ENCODE measurements around the gene MPST. TPM values are rescaled to one million over a fixed set of nuclear protein-coding genes. Genes with fewer than 3 reads are reported as not detected.

Gene MPST
- total RNA-seq, 1 experiment from 2014 or later: 68.6 TPM

DNA sequence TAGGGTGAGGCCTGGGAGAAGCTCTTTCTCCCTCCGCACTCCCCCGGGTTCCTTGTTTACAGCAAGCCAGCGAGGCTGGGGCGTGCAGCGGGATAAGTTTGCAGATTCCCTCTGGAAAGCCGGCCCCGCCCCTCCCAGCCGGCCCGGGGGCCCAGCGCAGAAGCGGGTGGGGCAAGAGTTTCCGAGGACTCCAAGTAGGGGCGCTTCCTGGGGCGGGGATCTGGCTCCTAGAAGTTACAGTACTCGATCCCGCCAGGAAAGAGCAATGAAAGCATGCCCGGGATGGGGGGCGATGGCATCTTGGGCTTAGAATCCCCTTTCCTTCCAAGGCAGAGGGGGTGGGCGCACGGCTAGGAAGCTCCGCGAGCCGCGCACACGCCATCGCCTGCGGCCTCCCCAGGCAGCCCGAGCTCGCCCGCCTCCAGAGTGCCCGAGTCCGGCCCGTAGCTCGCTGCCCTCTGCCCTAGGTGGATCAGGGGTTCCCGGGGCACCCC lies 680 bp upstream of the MPST start:
- peaks cover 14 to 28% of the 10 kb centered on the region in 2 experiments; a peak in 3 of 4 replicates for H3K4me1 ChIP-seq (ENCODE audit: control insufficient read depth in 1 of 2, insufficient read depth in 2 of 2, low read length in 2 of 2)
- H3K27me3 ChIP-seq (ENCODE audit: insufficient read depth, low read length): no peaks in the 10 kb centered on the region
- no peaks in the 10 kb centered on the region for H3K9me2 ChIP-seq (ENCODE audit: insufficient read depth)
- intact Hi-C loops (cut with micrococcal nuclease): no loop called here
- H3K9me3 ChIP-seq (ENCODE audit: control insufficient read depth in 1 of 2, insufficient read depth in 1 of 2, low read depth in 1 of 2, low read length in 2 of 2): no peaks in the 10 kb centered on the region
- no peaks in the 10 kb centered on the region for H4K20me1 ChIP-seq (ENCODE audit: insufficient read depth)
- RAD21 ChIA-PET (ENCODE audit: low non-redundant PET in 1 of 2, low total read pairs in 2 of 2, uncharacterized antibody in 2 of 2, unreplicated experiment in 2 of 2): no interaction called here
- peak overlapping the region; percentile 93 for H3K4me2 ChIP-seq (ENCODE audit: low read length)
- TF ChIP-seq TCF7L2 (IDR thresholded peaks at IDR 0.05; ENCODE audit: borderline replicate concordance, extremely low read depth, insufficient read depth, insufficient read length): no peak
- no peak for TF ChIP-seq CEBPB (IDR thresholded peaks at IDR 0.05; ENCODE audit: low read depth)
- TF ChIP-seq, protein P1, sequence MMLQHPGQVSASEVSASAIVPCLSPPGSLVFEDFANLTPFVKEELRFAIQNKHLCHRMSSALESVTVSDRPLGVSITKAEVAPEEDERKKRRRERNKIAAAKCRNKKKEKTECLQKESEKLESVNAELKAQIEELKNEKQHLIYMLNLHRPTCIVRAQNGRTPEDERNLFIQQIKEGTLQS (IDR thresholded peaks at IDR 0.05): no peak
- peak; percentile 82 for TF ChIP-seq ZFX (IDR thresholded peaks at IDR 0.05)
- BruUV-seq (replicated peaks): no TSS peak
- peaks cover 8% of the 10 kb centered on the region; the same call in 1 of the 2 replicates for H3K79me2 ChIP-seq (ENCODE audit: insufficient read depth, low read length)
- no peak overlapping the region for H2AFZ ChIP-seq (ENCODE audit: low read depth, low read length, poor library complexity, severe bottlenecking)
- ATAC-seq (peak; percentile 41), DNase-seq (ENCODE audit: low read depth, low spot score) (no peak)
- H3K27ac ChIP-seq (ENCODE audit: low read depth, low read length): peak overlapping the region; percentile 95
- POLR2A ChIA-PET: interaction anchor here (0.8 to 1.6 kb wide), 3 partner anchors 9 to 489 kb away, joined by 3 to 6 read pairs (median 3); no protein-coding TSS in a partner anchor
- CTCF ChIA-PET: interaction anchor here (0.5 to 2.0 kb wide), 2 partner anchors 20 to 21 kb away, joined by 3 to 4 read pairs; no protein-coding TSS in a partner anchor
- no peaks in the 10 kb centered on the region for H3K36me3 ChIP-seq (ENCODE audit: control insufficient read depth in 1 of 2, insufficient read depth in 2 of 2, low read length in 2 of 2)
- peak overlapping the region; percentile 88 for H3K9ac ChIP-seq (ENCODE audit: low read length)
- peak overlapping the region; percentile 77 to 79 for H3K4me3 ChIP-seq (replicated peaks in 1 of 2; ENCODE audit: low read depth in 1 of 2, low read length in 2 of 2)

DNA sequence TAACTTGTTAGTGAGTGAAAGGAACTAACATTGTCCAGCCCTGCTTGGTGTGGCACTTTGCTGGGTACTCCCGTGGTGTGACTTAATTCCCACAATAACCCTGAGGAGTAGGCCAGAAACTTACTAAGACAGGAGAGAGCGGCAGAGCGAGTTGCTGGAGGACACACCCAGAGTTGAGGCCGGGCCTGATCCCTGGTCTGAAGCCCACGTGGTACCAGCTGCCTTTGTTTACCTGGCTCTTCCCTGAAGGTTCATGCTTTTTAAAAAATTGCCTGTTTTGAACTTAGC lies 594 bp downstream of the MPST start:
- Histone ChIP-seq H3K9me3 (ENCODE audit: control insufficient read depth in 1 of 2, insufficient read depth in 1 of 2, low read depth in 1 of 2, low read length in 2 of 2) (no peaks in the 10 kb centered on the region), H3K27ac (ENCODE audit: low read depth, low read length) (peak overlapping the region; percentile 95), H3K9me2 (ENCODE audit: insufficient read depth) (no peaks in the 10 kb centered on the region), H3K27me3 (ENCODE audit: insufficient read depth, low read length) (no peaks in the 10 kb centered on the region), H3K9ac (ENCODE audit: low read length) (peak overlapping the region; percentile 88), H3K4me2 (ENCODE audit: low read length) (peak overlapping the region; percentile 62), H3K36me3 (ENCODE audit: control insufficient read depth in 1 of 2, insufficient read depth in 2 of 2, low read length in 2 of 2) (peaks cover 2 to 4% of the 10 kb centered on the region in 2 experiments; a peak in 2 of 4 replicates), H2AFZ (ENCODE audit: low read depth, low read length, poor library complexity, severe bottlenecking) (peak overlapping the region; percentile 11), H3K4me1 (ENCODE audit: control insufficient read depth in 1 of 2, insufficient read depth in 2 of 2, low read length in 2 of 2) (peaks cover 14 to 26% of the 10 kb centered on the region in 2 experiments; a peak in 3 of 4 replicates), H3K4me3 (replicated peaks in 1 of 2; ENCODE audit: low read depth in 1 of 2, low read length in 2 of 2) (peak overlapping the region; percentile 69 to 79), H4K20me1 (ENCODE audit: insufficient read depth) (no peaks in the 10 kb centered on the region), H3K79me2 (ENCODE audit: insufficient read depth, low read length) (peaks cover 8% of the 10 kb centered on the region; the same call in 1 of the 2 replicates)
- ChIA-PET POLR2A (interaction anchor here (1.3 kb wide), 1 partner anchor 15 kb away, joined by 3 read pairs; no protein-coding TSS in a partner anchor), RAD21 (ENCODE audit: low non-redundant PET in 1 of 2, low total read pairs in 2 of 2, uncharacterized antibody in 2 of 2, unreplicated experiment in 2 of 2) (no interaction called here), CTCF (interaction anchor here (1.1 to 1.4 kb wide), 4 partner anchors 10 to 244 kb away, joined by 3 to 7 read pairs (median 4); partner anchors contain the start of gene IFT27)
- TSS peak; percentile 72 for BruUV-seq (replicated peaks)
- intact Hi-C loops (cut with micrococcal nuclease): no loop called here
- ATAC-seq: peak; percentile 41
- DNase-seq (ENCODE audit: low read depth, low spot score): peak; percentile 27
- TF ChIP-seq ZFX (IDR thresholded peaks at IDR 0.05) (peak; percentile 50), POLR2AphosphoS5 (IDR thresholded peaks at IDR 0.05; ENCODE audit: low read depth, low read length) (no peak), TCF7L2 (IDR thresholded peaks at IDR 0.05; ENCODE audit: borderline replicate concordance, extremely low read depth, insufficient read depth, insufficient read length) (no peak), SIN3A (IDR thresholded peaks at IDR 0.05; ENCODE audit: low read depth) (no peak; the same call in 1 of the 2 replicates), ZNF274 (IDR thresholded peaks at IDR 0.05; ENCODE audit: low read depth, low read length) (no peak), RAD21 (IDR thresholded peaks at IDR 0.05; ENCODE audit: low read depth) (no peak), SP1 (IDR thresholded peaks at IDR 0.05; ENCODE audit: low read depth) (no peak), POLR2A (IDR thresholded peaks at IDR 0.05; ENCODE audit: borderline replicate concordance, extremely low read depth, insufficient read depth, insufficient read length) (no peak), YY1 (IDR thresholded peaks at IDR 0.05; ENCODE audit: extremely low read depth, insufficient replicate concordance, low read depth, low read length) (no peak), EGR1 (IDR thresholded peaks at IDR 0.05; ENCODE audit: low read depth) (no peak), SRF (IDR thresholded peaks at IDR 0.05; ENCODE audit: low read depth) (no peak), EZH2 (IDR thresholded peaks at IDR 0.05) (no peak)
- TF ChIP-seq, protein P2, sequence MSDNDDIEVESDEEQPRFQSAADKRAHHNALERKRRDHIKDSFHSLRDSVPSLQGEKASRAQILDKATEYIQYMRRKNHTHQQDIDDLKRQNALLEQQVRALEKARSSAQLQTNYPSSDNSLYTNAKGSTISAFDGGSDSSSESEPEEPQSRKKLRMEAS (IDR thresholded peaks at IDR 0.05): peak; percentile 73
- TF ChIP-seq, protein P3, sequence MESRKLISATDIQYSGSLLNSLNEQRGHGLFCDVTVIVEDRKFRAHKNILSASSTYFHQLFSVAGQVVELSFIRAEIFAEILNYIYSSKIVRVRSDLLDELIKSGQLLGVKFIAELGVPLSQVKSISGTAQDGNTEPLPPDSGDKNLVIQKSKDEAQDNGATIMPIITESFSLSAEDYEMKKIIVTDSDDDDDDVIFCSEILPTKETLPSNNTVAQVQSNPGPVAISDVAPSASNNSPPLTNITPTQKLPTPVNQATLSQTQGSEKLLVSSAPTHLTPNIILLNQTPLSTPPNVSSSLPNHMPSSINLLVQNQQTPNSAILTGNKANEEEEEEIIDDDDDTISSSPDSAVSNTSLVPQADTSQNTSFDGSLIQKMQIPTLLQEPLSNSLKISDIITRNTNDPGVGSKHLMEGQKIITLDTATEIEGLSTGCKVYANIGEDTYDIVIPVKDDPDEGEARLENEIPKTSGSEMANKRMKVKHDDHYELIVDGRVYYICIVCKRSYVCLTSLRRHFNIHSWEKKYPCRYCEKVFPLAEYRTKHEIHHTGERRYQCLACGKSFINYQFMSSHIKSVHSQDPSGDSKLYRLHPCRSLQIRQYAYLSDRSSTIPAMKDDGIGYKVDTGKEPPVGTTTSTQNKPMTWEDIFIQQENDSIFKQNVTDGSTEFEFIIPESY (IDR thresholded peaks at IDR 0.05; ENCODE audit: extremely low read depth, insufficient replicate concordance, low read length): no peak
